HG02798 (cell line): ENCODE data around the gene DMD.
"Not testable (repeated sequence)": the region's sequence is repeated elsewhere in the genome, so short reads cannot be mapped to it uniquely, and the experiment has no call there.

ENCODE experiments used
- ATAC-seq: cut with Tn5 transposase; IDR thresholded peaks from one replicate; pipeline ENCODE4 v1.9.1; 2021; ENCODE audit warnings: mild to moderate bottlenecking; ENCODE audit not compliant: unreplicated experiment, poor library complexity

DMD gene

DNA sequence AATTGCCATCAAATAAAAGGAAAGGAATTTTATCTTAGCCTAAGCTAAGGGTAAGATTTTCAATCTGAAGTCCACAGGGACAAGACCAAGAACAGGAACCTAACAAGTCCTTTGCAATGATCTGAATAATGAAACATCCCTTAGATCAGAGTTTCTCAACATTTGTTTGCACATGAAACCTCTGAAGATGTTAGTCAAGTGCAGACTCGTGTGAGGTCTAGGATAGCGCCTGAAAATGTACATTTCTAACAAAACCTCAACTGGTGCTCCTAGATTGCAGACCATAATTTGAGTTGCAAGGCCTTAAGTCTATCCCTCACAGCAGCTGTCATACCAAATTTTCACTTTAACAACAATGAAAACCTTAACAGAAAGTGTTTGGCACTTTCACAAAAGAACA, 337.6 kb downstream of the DMD start:
- ATAC-seq, result no peak

GRCh38 chrX:32871636-32872035, 339.7 kb downstream of the DMD start:
- no peak for ATAC-seq

DNA sequence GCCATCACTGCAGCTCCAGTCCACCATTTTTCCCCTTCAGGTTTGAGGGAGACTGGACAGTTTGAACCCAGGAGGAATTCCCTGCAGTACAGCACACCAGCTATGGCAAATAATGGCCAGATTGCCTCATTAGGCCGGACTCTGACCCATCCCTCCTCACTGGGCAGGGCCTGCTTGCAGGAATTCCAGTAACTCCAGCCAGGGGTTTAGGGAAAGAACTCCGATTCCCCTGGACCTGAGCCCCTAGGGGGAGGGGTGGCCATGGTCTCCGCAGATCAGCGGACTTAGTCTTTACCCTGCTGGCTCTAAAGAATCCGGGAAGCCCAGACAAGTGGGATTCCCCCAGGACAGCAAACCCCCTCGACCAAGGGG, 342.8 kb downstream of the DMD start:
- no peak for ATAC-seq

DNA sequence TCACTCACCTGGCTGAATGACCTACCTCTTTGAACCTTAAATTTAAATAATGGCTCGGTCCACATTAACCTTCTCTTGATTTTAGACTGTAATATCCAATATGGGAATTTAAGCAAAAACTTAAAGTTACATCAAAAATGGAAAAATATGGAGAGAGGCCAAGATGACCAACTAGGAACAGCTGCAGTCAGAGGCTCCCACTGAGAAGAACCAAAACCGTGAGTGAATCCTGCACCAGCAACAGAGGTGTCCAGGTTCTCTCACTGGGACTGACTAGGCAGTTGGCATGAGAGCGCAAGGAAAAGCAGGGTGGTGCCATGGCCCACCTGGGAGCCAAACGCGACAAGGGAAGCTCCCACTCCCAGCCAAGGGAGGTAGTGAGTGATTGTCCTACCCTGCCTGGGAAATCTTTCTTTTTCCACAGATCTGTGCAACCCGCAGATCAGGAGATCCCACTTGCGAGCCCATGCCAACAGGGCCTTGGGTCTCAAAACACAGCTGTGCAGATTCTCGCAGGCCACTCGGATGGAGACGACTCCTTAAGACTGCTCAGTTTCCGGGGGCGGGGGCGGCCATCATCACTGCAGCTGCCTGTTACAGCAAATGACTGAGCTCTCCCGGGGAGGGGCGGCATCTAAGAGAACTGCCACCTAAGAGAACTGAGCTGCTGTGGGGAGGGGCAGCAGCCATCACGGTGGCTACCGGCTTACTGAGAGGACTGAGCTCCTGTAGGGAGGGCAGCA, 343.4 kb downstream of the DMD start:
- ATAC-seq, result no peak

DNA sequence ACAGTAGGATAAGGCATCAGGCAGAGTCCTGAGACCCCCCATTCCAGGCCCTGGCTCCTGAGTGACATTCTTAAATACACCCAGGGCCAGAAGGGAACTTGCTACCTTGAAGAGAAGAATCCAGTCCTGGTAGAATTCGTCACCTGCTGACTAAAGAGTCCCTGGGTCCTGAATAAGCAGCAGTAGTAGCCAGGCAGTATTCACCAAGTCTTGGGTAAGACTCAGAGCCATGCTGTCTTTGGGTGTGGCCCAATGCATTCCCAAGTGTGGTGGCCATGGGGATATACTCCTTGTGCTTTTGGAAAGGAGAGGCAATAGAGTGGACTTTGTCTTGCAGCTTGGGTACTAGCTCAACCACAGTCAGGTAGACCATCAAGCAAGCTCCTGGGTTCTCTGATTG, 359.1 kb downstream of the DMD start:
- ATAC-seq, result no peak

GRCh38 chrX:32851556-32851955, 359.8 kb downstream of the DMD start:
- ATAC-seq, result no peak

- ATAC-seq, result no peak
Observed at GRCh38 chrX:32847921-32848320, 363.4 kb downstream of the DMD start.

DNA sequence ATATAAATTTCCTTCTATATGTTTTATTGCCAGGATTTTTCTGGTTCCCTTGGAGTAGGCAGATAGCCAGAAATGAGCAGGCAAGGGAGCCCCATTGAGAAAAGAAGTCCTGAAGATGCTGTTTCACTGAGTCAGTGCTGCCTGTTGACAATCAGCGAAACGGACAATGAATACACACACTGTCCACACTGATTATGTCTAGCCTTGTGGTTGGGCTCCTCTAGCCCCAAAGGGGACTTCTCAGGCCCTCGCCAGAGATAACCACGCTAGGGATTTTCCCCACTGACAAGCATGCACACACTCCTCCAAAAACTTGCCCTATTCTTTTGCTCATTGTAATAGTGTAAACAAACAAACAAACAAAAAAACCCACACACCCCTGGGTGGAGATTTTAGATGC, 369.3 kb downstream of the DMD start:
- no peak for ATAC-seq

- no peak for ATAC-seq
Observed at GRCh38 chrX:32839781-32840180, 371.6 kb downstream of the DMD start.

DNA sequence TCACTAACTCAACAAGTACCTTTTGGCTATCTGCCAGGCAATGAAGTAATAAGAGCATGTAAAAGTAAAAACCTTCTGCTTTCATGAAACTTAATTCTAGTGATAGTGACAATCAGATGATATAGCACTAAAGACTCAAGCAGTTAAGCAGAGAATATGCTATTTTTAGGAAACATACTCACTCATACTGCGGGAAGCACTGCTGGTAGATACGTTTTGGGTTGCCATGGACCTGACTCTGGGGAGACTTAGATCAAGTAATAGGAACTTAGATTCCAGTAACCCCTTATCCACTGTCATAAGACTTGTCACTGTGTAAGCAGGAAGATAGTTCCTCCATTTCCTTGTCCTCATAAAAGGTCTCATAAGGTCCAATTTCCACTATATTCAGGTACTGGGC, 386.3 kb downstream of the DMD start:
- ATAC-seq, result no peak

DNA sequence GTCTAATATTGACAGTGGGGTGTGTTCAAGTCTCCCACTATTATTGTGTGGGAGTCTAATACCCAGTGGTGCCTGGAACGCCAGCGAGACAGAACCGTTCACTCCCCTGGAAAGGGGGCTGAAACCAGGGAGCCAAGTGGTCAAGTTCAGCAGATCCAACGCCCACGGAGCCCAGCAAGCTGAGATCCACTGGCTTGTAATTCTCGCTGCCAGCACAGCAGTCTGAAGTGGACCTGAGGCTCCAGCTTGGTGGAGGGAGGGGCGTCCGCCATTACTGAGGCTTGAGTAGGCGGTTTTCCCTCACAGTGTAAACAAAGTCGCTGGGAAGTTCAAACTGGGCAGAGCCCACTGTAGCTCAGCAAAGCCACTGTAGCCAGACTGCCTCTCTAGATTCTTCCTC, 407.3 kb downstream of the DMD start:
- ATAC-seq, result no peak

DNA sequence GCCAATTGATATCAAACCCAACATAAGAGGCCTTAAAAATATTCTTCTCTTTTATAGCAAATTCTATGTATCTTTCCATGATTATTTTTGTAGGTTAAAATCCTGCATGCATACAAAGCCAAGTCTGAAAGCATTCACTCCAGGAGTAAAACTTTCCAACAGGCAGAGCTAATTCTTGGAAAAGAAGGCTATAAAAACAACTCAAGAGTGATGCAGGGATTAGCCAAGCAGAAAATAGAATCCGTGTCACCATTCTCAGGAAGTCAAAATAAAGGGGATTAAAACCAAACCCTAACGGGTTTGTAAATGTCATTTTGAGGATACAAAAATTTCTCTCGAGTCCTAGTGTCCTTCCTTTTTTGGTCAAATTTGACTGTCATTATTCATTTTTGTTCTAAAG, 412.4 kb downstream of the DMD start:
- ATAC-seq, result no peak

GRCh38 chrX:32788936-32789335, 422.4 kb downstream of the DMD start:
- no peak for ATAC-seq

GRCh38 chrX:32780109-32780508, 431.2 kb downstream of the DMD start:
- ATAC-seq, result no peak

DNA sequence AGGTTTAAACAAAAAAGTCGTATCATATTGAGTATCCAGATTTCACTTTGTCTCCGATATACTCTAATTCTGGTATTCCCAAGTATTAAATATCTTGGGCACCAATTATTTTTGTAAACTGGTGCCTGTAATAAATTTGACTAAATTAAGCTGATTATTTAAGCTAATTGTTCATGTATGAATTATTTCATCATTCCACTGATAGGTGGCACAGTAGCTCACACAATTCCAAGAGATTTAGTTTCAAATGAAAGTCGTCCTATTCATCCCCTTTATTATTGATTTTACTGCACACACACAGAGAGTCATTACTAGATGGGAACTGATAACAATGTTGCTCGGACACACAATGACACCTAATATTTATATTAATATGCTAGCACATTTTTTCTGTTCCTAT, 432.4 kb downstream of the DMD start:
- no peak for ATAC-seq

- no peak for ATAC-seq
Observed at GRCh38 chrX:32774966-32775365, 436.4 kb downstream of the DMD start.

GRCh38 chrX:32749070-32749469, 462.3 kb downstream of the DMD start:
- ATAC-seq, result no peak

DNA sequence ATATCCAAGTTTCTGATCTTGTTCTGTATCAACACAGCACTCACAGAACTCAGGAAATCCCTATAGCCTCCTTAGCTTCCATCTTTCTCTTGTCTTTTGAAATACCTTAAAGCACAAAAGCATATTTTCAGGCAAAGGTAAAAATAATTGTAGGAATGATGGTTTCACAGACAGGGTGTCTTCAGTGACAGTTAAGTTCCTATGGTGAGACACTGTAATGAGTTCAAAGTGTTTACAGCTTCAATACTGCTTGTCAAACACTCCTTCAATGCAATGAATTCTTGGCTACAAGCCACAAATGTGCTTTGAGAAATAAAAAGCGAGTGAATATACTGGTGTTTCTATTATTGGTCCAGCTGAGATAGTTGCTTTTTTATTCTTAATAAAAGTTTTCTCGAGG, 466.0 kb downstream of the DMD start:
- ATAC-seq, result no peak

DNA sequence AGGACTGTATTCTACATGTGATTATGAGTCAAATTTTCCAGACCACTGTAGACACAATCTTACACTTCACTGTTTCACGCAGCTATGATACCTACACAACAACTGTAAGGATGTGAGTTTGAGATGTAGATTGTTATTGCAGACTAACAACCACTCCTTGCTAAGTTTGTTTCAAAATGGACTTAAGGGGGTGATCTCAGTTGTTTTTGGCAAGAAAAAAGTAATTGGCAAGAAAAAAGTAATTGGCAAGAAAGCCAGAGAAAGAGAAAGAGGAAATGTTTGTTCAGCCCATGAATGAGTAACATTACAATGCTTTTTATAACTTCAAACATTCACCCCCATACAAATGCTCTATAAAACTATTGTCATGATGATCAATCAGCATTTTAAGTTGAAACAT, 466.4 kb downstream of the DMD start:
- no peak for ATAC-seq

- no peak for ATAC-seq
Observed at GRCh38 chrX:32741910-32742309, 469.4 kb downstream of the DMD start.

GRCh38 chrX:32708542-32708941, 502.8 kb downstream of the DMD start:
- no peak for ATAC-seq

DNA sequence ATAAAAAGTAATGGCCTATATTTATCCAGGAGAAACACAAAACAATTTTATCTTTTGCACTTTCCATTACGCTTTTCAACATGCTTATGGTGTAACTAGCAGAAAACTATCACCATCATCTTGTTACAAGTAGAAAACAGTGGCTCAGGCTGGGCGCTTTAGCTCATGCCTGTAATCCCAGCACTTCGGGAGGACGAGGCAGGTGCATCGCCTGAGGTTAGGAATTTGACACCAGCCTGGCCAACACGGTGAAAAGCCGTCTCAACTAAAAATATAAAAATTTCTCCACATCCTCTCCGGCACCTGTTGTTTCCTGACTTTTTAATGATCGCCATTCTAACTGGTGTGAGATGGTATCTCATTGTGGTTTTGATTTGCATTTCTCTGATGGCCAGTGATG, 506.0 kb downstream of the DMD start:
- ATAC-seq, result not testable (repeated sequence)

GRCh38 chrX:32687379-32687778, 524.0 kb downstream of the DMD start:
- ATAC-seq, result no peak
